ENCODE data around the gene SLC23A2.

SLC23A2 gene

GRCh38 chr20:4869290-4870193, 131.8 kb downstream of the SLC23A2 start:
- TF ChIP-seq CTCF (IDR thresholded peaks at IDR 0.05; ENCODE audit: insufficient read depth, low read depth, low read length, missing control alignments) = no peak
- no peak for DNase-seq (ENCODE audit: low read depth)
- no peak overlapping the region for H3K4me3 ChIP-seq (ENCODE audit: low read depth, low read length)

GRCh38 chr20:4867051-4867450, 134.3 kb downstream of the SLC23A2 start:
- DNase-seq (ENCODE audit: low read depth) = no peak
- TF ChIP-seq CTCF (IDR thresholded peaks at IDR 0.05; ENCODE audit: insufficient read depth, low read depth, low read length, missing control alignments) = no peak
- no peak overlapping the region for H3K4me3 ChIP-seq (ENCODE audit: low read depth, low read length)

DNA sequence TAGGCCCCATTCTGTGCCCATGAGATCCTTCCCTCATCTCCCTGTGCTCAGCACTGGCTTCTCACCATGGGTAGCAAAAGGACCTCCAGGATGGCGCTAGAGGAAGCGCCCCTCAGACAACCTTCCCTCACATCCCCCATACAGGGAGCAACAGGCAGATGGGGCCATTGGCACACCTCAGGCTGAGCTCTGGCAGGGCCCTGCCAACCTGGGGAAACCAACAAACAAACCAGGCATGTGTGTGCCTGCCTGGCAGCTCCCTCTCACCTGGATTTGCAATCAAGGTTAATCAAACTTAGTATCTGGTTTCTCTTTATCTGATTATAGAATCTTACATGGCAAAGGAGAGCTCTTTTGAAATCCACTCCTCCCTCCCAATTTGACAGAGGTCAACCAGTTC, 134.9 kb downstream of the SLC23A2 start:
- DNase-seq (ENCODE audit: low read depth) = no peak
- no peak for TF ChIP-seq CTCF (IDR thresholded peaks at IDR 0.05; ENCODE audit: insufficient read depth, low read depth, low read length, missing control alignments)
- no peak overlapping the region for H3K4me3 ChIP-seq (ENCODE audit: low read depth, low read length)

- TF ChIP-seq CTCF (IDR thresholded peaks at IDR 0.05; ENCODE audit: insufficient read depth, low read depth, low read length, missing control alignments) = no peak
- no peak for DNase-seq (ENCODE audit: low read depth)
- no peak overlapping the region for H3K4me3 ChIP-seq (ENCODE audit: low read depth, low read length)
Observed at GRCh38 chr20:4864311-4864752, 137.0 kb downstream of the SLC23A2 start.

GRCh38 chr20:4862661-4863060, 138.6 kb downstream of the SLC23A2 start:
- no peak for DNase-seq (ENCODE audit: low read depth)
- no peak overlapping the region for H3K4me3 ChIP-seq (ENCODE audit: low read depth, low read length)
- no peak for TF ChIP-seq CTCF (IDR thresholded peaks at IDR 0.05; ENCODE audit: insufficient read depth, low read depth, low read length, missing control alignments)

DNA sequence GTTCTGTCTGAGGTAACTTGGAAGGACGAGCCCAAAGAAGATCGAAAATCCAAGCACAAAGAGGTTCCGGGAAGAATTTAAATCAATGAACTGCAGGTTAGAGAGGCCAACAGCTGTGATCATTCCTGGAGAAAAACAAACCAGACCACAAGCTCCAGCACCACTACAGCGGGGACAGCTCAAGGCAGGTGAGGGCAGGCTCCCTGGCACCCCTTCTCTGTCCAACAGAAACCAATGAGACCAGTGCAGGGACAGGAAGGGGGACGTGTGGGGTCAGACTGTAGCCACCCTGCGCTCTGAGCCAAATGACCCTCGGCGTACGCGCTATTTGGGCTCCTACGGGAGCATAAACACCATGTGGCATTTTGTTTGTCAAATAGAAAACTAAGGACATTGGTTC, 139.3 kb downstream of the SLC23A2 start:
- no peak for TF ChIP-seq CTCF (IDR thresholded peaks at IDR 0.05; ENCODE audit: insufficient read depth, low read depth, low read length, missing control alignments)
- no peak for DNase-seq (ENCODE audit: low read depth)
- H3K4me3 ChIP-seq (ENCODE audit: low read depth, low read length) = no peak overlapping the region

Data from GM12865 (cell line).